ENCODE data around the gene ERVH48-1. TPM values are rescaled to one million over a fixed set of nuclear protein-coding genes. Genes with fewer than 3 reads are reported as not detected.
"Not testable (repeated sequence)": the region's sequence is repeated elsewhere in the genome, so short reads cannot be mapped to it uniquely, and the experiment has no call there.

ERVH48-1 gene
- total and polyA plus RNA-seq, 9 donors = 0.11 TPM; not detected in 8

GRCh38 chr21:42913476-42913875 lies 12.0 kb downstream of the ERVH48-1 start:
- TF ChIP-seq EP300 (IDR thresholded peaks at IDR 0.05) = no peak
- no peak for TF ChIP-seq CTCF (IDR thresholded peaks at IDR 0.05)
- TF ChIP-seq POLR2A (IDR thresholded peaks at IDR 0.05) = no peak
- no peaks in the 10 kb centered on the region for H3K4me1 ChIP-seq (ENCODE audit: insufficient read depth)
- no peak overlapping the region for H3K27ac ChIP-seq
- no peak overlapping the region for H3K4me3 ChIP-seq
- no peak for DNase-seq
- no peaks in the 10 kb centered on the region for H3K9me3 ChIP-seq
- H3K36me3 ChIP-seq = no peaks in the 10 kb centered on the region
- 52 to 65% (median 57%) methylated on average over 7 of the region's 7 CpGs for WGBS, 3 donors
- H3K27me3 ChIP-seq = no peaks in the 10 kb centered on the region
- intact Hi-C loops (cut with DNase I) = no loop called here

GRCh38 chr21:42911920-42912319 lies 13.5 kb downstream of the ERVH48-1 start:
- H3K9me3 ChIP-seq; intact Hi-C loops (cut with DNase I); DNase-seq; H3K4me3 ChIP-seq; H3K27ac ChIP-seq; H3K36me3 ChIP-seq; H3K4me1 ChIP-seq (ENCODE audit: insufficient read depth); H3K27me3 ChIP-seq: not testable (repeated sequence)
- WGBS, 3 donors = 92 to 98% (median 95%) methylated on average over 6 of the region's 6 CpGs

- H3K36me3 ChIP-seq = not testable (repeated sequence)
These were observed 16.9 kb downstream of the ERVH48-1 start for GRCh38 chr21:42908484-42908883.

GRCh38 chr21:42906233-42906632 lies 19.2 kb downstream of the ERVH48-1 start:
- WGBS, 3 donors = 95 to 98% (median 95%) methylated on average over 16 of the region's 16 CpGs
- no peak for TF ChIP-seq POLR2A (IDR thresholded peaks at IDR 0.05)
- no peak for TF ChIP-seq EP300 (IDR thresholded peaks at IDR 0.05)
- TF ChIP-seq CTCF (IDR thresholded peaks at IDR 0.05) = no peak

More at GRCh38 chr21:42908484-42908883, 16.9 kb downstream of the ERVH48-1 start:
- intact Hi-C loops (cut with DNase I); DNase-seq; H3K27ac ChIP-seq; H3K27me3 ChIP-seq; H3K4me1 ChIP-seq (ENCODE audit: insufficient read depth); H3K4me3 ChIP-seq; H3K9me3 ChIP-seq: not testable (repeated sequence)
- 89 to 96% (median 94%) methylated on average over 9 of the region's 9 CpGs for whole genome bisulfite sequencing, 3 donors

GRCh38 chr21:42905195-42905594 lies 20.2 kb downstream of the ERVH48-1 start:
- no peaks in the 10 kb centered on the region for H3K36me3 ChIP-seq
- no peaks in the 10 kb centered on the region for H3K27me3 ChIP-seq
- H3K27ac ChIP-seq = no peak overlapping the region
- 95 to 98% (median 97%) methylated on average over 8 of the region's 8 CpGs for WGBS, 3 donors
- TF ChIP-seq CTCF (IDR thresholded peaks at IDR 0.05) = no peak
- intact Hi-C loops (cut with DNase I) = no loop called here
- H3K9me3 ChIP-seq = no peaks in the 10 kb centered on the region
- H3K4me1 ChIP-seq (ENCODE audit: insufficient read depth) = no peaks in the 10 kb centered on the region
- DNase-seq = no peak
- H3K4me3 ChIP-seq = no peak overlapping the region

More at GRCh38 chr21:42906233-42906632, 19.2 kb downstream of the ERVH48-1 start:
- Histone ChIP-seq H3K9me3 (no peaks in the 10 kb centered on the region), H3K27ac (no peak overlapping the region), H3K36me3 (no peaks in the 10 kb centered on the region), H3K27me3 (no peaks in the 10 kb centered on the region), H3K4me1 (ENCODE audit: insufficient read depth) (no peaks in the 10 kb centered on the region), H3K4me3 (no peak overlapping the region)
- intact Hi-C loops (cut with DNase I) = no loop called here
- no peak for DNase-seq

- no peaks in the 10 kb centered on the region for H3K27me3 ChIP-seq
- intact Hi-C loops (cut with DNase I) = no loop called here
- no peaks in the 10 kb centered on the region for H3K36me3 ChIP-seq
- H3K9me3 ChIP-seq = no peaks in the 10 kb centered on the region
- no peak for TF ChIP-seq POLR2A (IDR thresholded peaks at IDR 0.05)
- TF ChIP-seq EP300 (IDR thresholded peaks at IDR 0.05) = no peak
- TF ChIP-seq CTCF (IDR thresholded peaks at IDR 0.05) = no peak
- no peaks in the 10 kb centered on the region for H3K4me1 ChIP-seq (ENCODE audit: insufficient read depth)
- 93 to 95% (median 95%) methylated on average over 11 of the region's 11 CpGs for WGBS, 3 donors
- H3K27ac ChIP-seq = no peak overlapping the region
- H3K4me3 ChIP-seq = no peak overlapping the region
- no peak for DNase-seq
These were observed 21.6 kb downstream of the ERVH48-1 start for GRCh38 chr21:42903817-42904216.
